ENCODE results near the gene SPSB4. TPM values are rescaled to one million over a fixed set of nuclear protein-coding genes. Genes with fewer than 3 reads are reported as not detected.

The SPSB4 gene
- total and polyA plus RNA-seq, 2 donors (not counting 1 experiment from before 2014, with no cell fraction given) = not detected

DNA sequence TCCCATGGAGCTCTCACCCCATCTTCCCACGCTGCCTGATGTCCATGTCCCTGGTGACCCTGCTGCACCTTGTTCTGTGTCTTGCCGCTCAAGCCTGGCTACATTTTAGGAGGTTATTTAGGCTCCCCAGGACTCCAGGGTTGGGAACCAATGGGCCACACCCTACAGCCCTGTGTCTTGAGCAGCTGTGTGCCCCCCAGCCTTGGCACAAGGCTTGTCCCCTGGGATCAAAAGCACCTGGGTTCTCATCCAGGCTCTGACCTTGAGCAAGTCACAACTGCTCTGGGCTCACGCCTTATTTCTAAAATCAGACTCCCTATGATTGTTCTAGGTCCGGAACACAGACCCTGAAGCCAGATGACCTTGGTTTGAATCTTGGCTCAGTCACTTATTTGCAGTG lies 14.1 kb downstream of the SPSB4 start:
- CTCF ChIA-PET = no interaction called here
- Mint-ChIP-seq H3K4me1 (no peaks in the 10 kb centered on the region), H3K4me3 (no peak overlapping the region), H3K9me3 (ENCODE audit: insufficient read depth) (no peaks in the 10 kb centered on the region), H3K27me3 (peaks cover 10% of the 10 kb centered on the region), H3K27ac (no peak overlapping the region)
- Histone ChIP-seq H3K9ac (ENCODE audit: low read length) (no peak overlapping the region), H2AFZ (ENCODE audit: insufficient read depth, low read depth, low read length, poor library complexity, severe bottlenecking) (no peak overlapping the region), H3K9me3 (ENCODE audit: control extremely low read depth in 1 of 3, control insufficient read depth in 2 of 3, insufficient read depth in 1 of 3, low read length in 2 of 3) (peaks cover 0 to 4% (median 0%) of the 10 kb centered on the region in 3 donors), H3K4me3 (ENCODE audit: control extremely low read depth in 1 of 5, extremely low read depth in 1 of 5, insufficient read depth in 1 of 5, low read depth in 2 of 5, low read length in 4 of 5) (no peak overlapping the region), H4K20me1 (ENCODE audit: control insufficient read depth, insufficient read depth, low read length, poor library complexity, severe bottlenecking) (no peaks in the 10 kb centered on the region), H3K27ac (ENCODE audit: low read length in 2 of 2) (no peak overlapping the region), H3K79me2 (ENCODE audit: control insufficient read depth, insufficient read depth, low read length) (no peaks in the 10 kb centered on the region), H3K27me3 (replicated peaks in 1 of 4; ENCODE audit: control extremely low read depth in 1 of 4, control insufficient read depth in 3 of 4, insufficient read depth in 4 of 4, low read length in 3 of 4) (no peaks in the 10 kb centered on the region), H3K4me1 (ENCODE audit: control insufficient read depth in 2 of 2, insufficient read depth in 2 of 2, low read length in 2 of 2) (no peaks in the 10 kb centered on the region), H3K4me2 (replicated peaks; ENCODE audit: low read depth, low read length, poor library complexity, severe bottlenecking) (no peak overlapping the region), H3K36me3 (replicated peaks in 1 of 2; ENCODE audit: control extremely low read depth in 1 of 2, control insufficient read depth in 1 of 2, extremely low read depth in 1 of 2, insufficient read depth in 2 of 2, low read length in 1 of 2) (no peaks in the 10 kb centered on the region)
- WGBS (ENCODE audit: insufficient coverage) = 84% methylated on average over 4 of the region's 4 CpGs
- TF ChIP-seq CTCF (IDR thresholded peaks at IDR 0.05) (no peak), EZH2 (IDR thresholded peaks at IDR 0.05; ENCODE audit: borderline replicate concordance, insufficient read depth, low read depth, low read length, poor library complexity, severe bottlenecking) (no peak)
- intact Hi-C loops (cut with micrococcal nuclease) = no loop called here
- POLR2A ChIA-PET = no interaction called here
- DNase-seq = no peak
- ATAC-seq (ENCODE audit: low read depth) = no peak

GRCh38 chr3:141065841-141066805 lies 15.0 kb downstream of the SPSB4 start:
- H3K4me1 Mint-ChIP-seq = no peaks in the 10 kb centered on the region
- no peaks in the 10 kb centered on the region for H3K27me3 ChIP-seq (replicated peaks in 1 of 4; ENCODE audit: control extremely low read depth in 1 of 4, control insufficient read depth in 3 of 4, insufficient read depth in 4 of 4, low read length in 3 of 4)
- H3K9me3 ChIP-seq (ENCODE audit: control extremely low read depth in 1 of 3, control insufficient read depth in 2 of 3, insufficient read depth in 1 of 3, low read length in 2 of 3) = peaks cover 0 to 4% (median 0%) of the 10 kb centered on the region in 3 donors
- no peak for DNase-seq
- POLR2A ChIA-PET = no interaction called here
- intact Hi-C loops (cut with micrococcal nuclease) = no loop called here
- H3K9me3 Mint-ChIP-seq (ENCODE audit: insufficient read depth) = no peaks in the 10 kb centered on the region
- no peak for ATAC-seq (ENCODE audit: low read depth)
- no peaks in the 10 kb centered on the region for H3K79me2 ChIP-seq (ENCODE audit: control insufficient read depth, insufficient read depth, low read length)
- H3K27ac Mint-ChIP-seq = no peak overlapping the region
- no peaks in the 10 kb centered on the region for H3K36me3 ChIP-seq (replicated peaks in 1 of 2; ENCODE audit: control extremely low read depth in 1 of 2, control insufficient read depth in 1 of 2, extremely low read depth in 1 of 2, insufficient read depth in 2 of 2, low read length in 1 of 2)
- H4K20me1 ChIP-seq (ENCODE audit: control insufficient read depth, insufficient read depth, low read length, poor library complexity, severe bottlenecking) = no peaks in the 10 kb centered on the region
- no peak overlapping the region for H3K4me3 Mint-ChIP-seq
- H3K27ac ChIP-seq (ENCODE audit: low read length in 2 of 2) = no peak overlapping the region
- no peak overlapping the region for H3K9ac ChIP-seq (ENCODE audit: low read length)
- H2AFZ ChIP-seq (ENCODE audit: insufficient read depth, low read depth, low read length, poor library complexity, severe bottlenecking) = no peak overlapping the region
- H3K4me3 ChIP-seq (ENCODE audit: control extremely low read depth in 1 of 5, extremely low read depth in 1 of 5, insufficient read depth in 1 of 5, low read depth in 2 of 5, low read length in 4 of 5) = no peak overlapping the region
- TF ChIP-seq EZH2 (IDR thresholded peaks at IDR 0.05; ENCODE audit: borderline replicate concordance, insufficient read depth, low read depth, low read length, poor library complexity, severe bottlenecking) (no peak), CTCF (IDR thresholded peaks at IDR 0.05) (no peak)
- 97% methylated on average over 79 of the region's 81 CpGs for WGBS (ENCODE audit: insufficient coverage)
- H3K4me1 ChIP-seq (ENCODE audit: control insufficient read depth in 2 of 2, insufficient read depth in 2 of 2, low read length in 2 of 2) = no peaks in the 10 kb centered on the region
- H3K27me3 Mint-ChIP-seq = peaks cover 10% of the 10 kb centered on the region
- no peak overlapping the region for H3K4me2 ChIP-seq (replicated peaks; ENCODE audit: low read depth, low read length, poor library complexity, severe bottlenecking)
- CTCF ChIA-PET = no interaction called here
